Adrenal gland (tissue), 19 donors: ENCODE measurements around the gene COG6. TPM values are rescaled to one million over a fixed set of nuclear protein-coding genes. Genes with fewer than 3 reads are reported as not detected.
A peak's percentile ranks its signal among the peaks of the same experiment; 100 is the strongest.

ENCODE experiments used
- DNase-seq, 7 donors: peaks; one replicate each; pipeline ENCODE4 v3.0.0-alpha.2; 2019 to 2020
- H3K27ac ChIP-seq, 5 donors: fragments of 200-600 bp; sonication (generic) in 4 of 5; 1 replicate in 3 of 5; 2 replicates in 2 of 5; pipeline versions ENCODE4 v1.5.1 to v1.8.0; 2016 to 2020; ENCODE audit warnings: mild to moderate bottlenecking in 1 of 5
- H3K27me3 ChIP-seq: fragments of 200-600 bp; 2 replicates; pipeline ENCODE4 v1.8.0; 2021
- H3K36me3 ChIP-seq, 2 donors: fragments of 200-600 bp; replicated peaks in 1 of 2; 1 replicate in 1 of 2; 2 replicates in 1 of 2; pipeline versions ENCODE4 v1.5.1 to v1.8.0; 2018 to 2022
- H3K4me1 ChIP-seq, 2 donors: fragments of 200-600 bp; replicated peaks in 1 of 2; 1 replicate in 1 of 2; 2 replicates in 1 of 2; pipeline versions ENCODE4 v1.5.1 to v1.8.0; 2018 to 2021
- H3K4me3 ChIP-seq, 4 donors: fragments of 200-600 bp; sonication (generic) in 3 of 4; one replicate each; pipeline ENCODE4 v1.5.1; 2016 to 2018
- H3K9me3 ChIP-seq, 3 donors: fragments of 200-600 bp; sonication (generic) in 1 of 3; replicated peaks in 1 of 3; 1 replicate in 2 of 3; 2 replicates in 1 of 3; pipeline versions ENCODE4 v1.5.1 to v1.8.0; 2016 to 2021
- CTCF ChIP-seq, 6 experiments: fragments of 450-650 bp in 4 of 6; fragments of 200-600 bp in 2 of 6; sonication (generic) in 1 of 6; IDR thresholded peaks; 1 replicate in 5 of 6; 2 replicates in 1 of 6; pipeline versions ENCODE4 v1.5.1 to v1.8.0; 2016 to 2021; ENCODE audit warnings: antibody characterized with exemption in 6 of 6, mild to moderate bottlenecking in 2 of 6, moderate library complexity in 1 of 6
- POLR2A ChIP-seq, 2 donors: fragments of 450-650 bp; IDR thresholded peaks; one replicate each; pipeline ENCODE4 v1.6.1; 2017; ENCODE audit warnings: antibody characterized with exemption in 2 of 2, mild to moderate bottlenecking in 2 of 2, moderate library complexity in 1 of 2
- WGBS, 4 donors: extraction: QIAGEN DNeasy Blood & Tissue Kit in 2 of 4; methylation state at CpG; one replicate each; pipeline versions ENCODE4 v1.1.5 to v1.1.7; 2013 to 2017; 5-methylcytosine and 5-hydroxymethylcytosine counted together
- intact Hi-C, 2 donors: fragments of 100-400 bp; cut with DNase I; formaldehyde crosslinking; loops; one replicate each; pipeline versions ENCODE4 v1.14.1 to v1.15.0; 2022 to 2023
- long read RNA-seq, 10 donors: library from polyadenylated mRNA in 3 of 10; unstranded in 2 of 10; stranded (forward) in 1 of 10; transcript quantifications; one replicate each; pipeline ENCODE4 v2.0.0 and lab custom pipeline, GENCODE V29; 2021 to 2026
- polyA plus RNA-seq, 3 donors: library from polyadenylated mRNA; stranded (reverse); fragments of 200-250 nt in 2 of 3; fragments of 350-450 nt in 1 of 3; fragmentation: Illumina TruSeq in 1 of 3; extraction: RNeasy Lipid Tissue Mini Kit (QIAGEN cat#74804) in 1 of 3; gene quantifications; one replicate each; pipeline ENCODE4 v1.2.3, GENCODE V29; 2013 to 2014
- total RNA-seq, 9 donors: library from RNA; depleted of rRNA in 4 of 9; stranded (reverse); fragments of >200 nt in 4 of 9; fragments of 120-200 nt in 1 of 9; fragmentation: NEBNext Ultra II Directional in 1 of 9; extraction: Animal tissue kit (Norgen Biotek cat#: 25700) in 1 of 9; gene quantifications; one replicate each; pipeline versions ENCODE4 v1.1.0 to v1.2.4, GENCODE V29; 2013 to 2023
- donor health status: healthy with polysubstance abuse.
- donor health status: Bipolar disorder and iron deficiency.
- donor health status: DM: yes; HTN: yes; CAD: no.
- donor health status: DM: no; HTN: no; CAD: no.
- donor health status: DM: no; HTN: no; CAD: no.
- donor health status: DM: yes; HTN: yes; CAD: no.

COG6 gene
- total RNA-seq, result 10 to 100 TPM; 13.8 to 53.5 (median 36.3) TPM
- 10 to 100 TPM in 1 of 3 donors, 1 to 10 TPM in 2; 7.2 to 23.7 (median 8.1) TPM for polyA plus RNA-seq
- long read RNA-seq, donor 1, transcript COG6-204 (19 exons, 3,563 nt), result major isoform, 6 of 6 reads
- long read RNA-seq, donor 1, partial matches to known transcripts, result 0 of 6 reads
- long read RNA-seq, donor 1, other reads (novel, unspliced or antisense), result 0 of 6 reads
- long read RNA-seq, donor 2, partial matches to known transcripts, result 0 of 1 reads
- long read RNA-seq, donor 2, other reads (novel, unspliced or antisense), result 0 of 1 reads
- long read RNA-seq, donor 3, transcript COG6-204 (19 exons, 3,563 nt), result major isoform, 10 of 19 reads
- long read RNA-seq, donor 3, partial matches to known transcripts, result 9 of 19 reads
- long read RNA-seq, donor 3, other reads (novel, unspliced or antisense), result 0 of 19 reads
- long read RNA-seq, donor 4, partial matches to known transcripts, result 1 of 4 reads
- long read RNA-seq, donor 4, other reads (novel, unspliced or antisense), result 0 of 4 reads
- long read RNA-seq, donor 5, transcript COG6-204 (19 exons, 3,563 nt), result major isoform, 34 of 44 reads
- long read RNA-seq, donor 5, partial matches to known transcripts, result 3 of 44 reads
- long read RNA-seq, donor 5, other reads (novel, unspliced or antisense), result 7 of 44 reads
- long read RNA-seq, donor 6, partial matches to known transcripts, result 1 of 3 reads
- long read RNA-seq, donor 6, other reads (novel, unspliced or antisense), result 0 of 3 reads
- long read RNA-seq, donor 7, partial matches to known transcripts, result 0 of 1 reads
- long read RNA-seq, donor 7, other reads (novel, unspliced or antisense), result 0 of 1 reads
- long read RNA-seq, donor 8, transcript COG6-204 (19 exons, 3,563 nt), result major isoform, 5 of 5 reads
- long read RNA-seq, donor 8, partial matches to known transcripts, result 0 of 5 reads
- long read RNA-seq, donor 8, other reads (novel, unspliced or antisense), result 0 of 5 reads
- long read RNA-seq, donor 9, transcript COG6-204 (19 exons, 3,563 nt), result major isoform, 8 of 9 reads
- long read RNA-seq, donor 9, partial matches to known transcripts, result 0 of 9 reads
- long read RNA-seq, donor 9, other reads (novel, unspliced or antisense), result 0 of 9 reads
- long read RNA-seq, donor 10, result 0 reads

- Histone ChIP-seq H3K4me1 (peaks cover 7 to 12% of the 10 kb centered on the region in 2 donors), H3K9me3 (no peaks in the 10 kb centered on the region), H3K27me3 (no peaks in the 10 kb centered on the region), H3K4me3 (peak within 1 kb of the TSS; percentile 82 to 97 (median 94)), H3K36me3 (no peaks in the 10 kb centered on the region), H3K27ac (peak within 1 kb of the TSS in 3 of 5 donors; percentile 56 to 82 (median 67))
- WGBS, 4 donors, result 0 to 1% (median 0%) methylated on average over 11 to 59 of the region's 59 CpGs
- peak; percentile 82 to 94 (median 89) for DNase-seq
- intact Hi-C loops, result no loop called here
- TF ChIP-seq CTCF (IDR thresholded peaks at IDR 0.05) (peak in 1 of 6 experiments; percentile 11), POLR2A (IDR thresholded peaks at IDR 0.05) (peak; percentile 21 to 66)
These were observed at the start of gene COG6 for GRCh38 chr13:39655569-39656324. TSS of gene COG6 (plus strand) at chr13:39655662. CDS start at chr13:39655727, 65 bp downstream.

- intact Hi-C loops, result loop anchor here (10.0 kb wide), 2 partner anchors 191 to 331 kb away; no protein-coding TSS in a partner anchor
- no peaks in the 10 kb centered on the region for H3K9me3 ChIP-seq
- no peaks in the 10 kb centered on the region for H3K36me3 ChIP-seq
- H3K27me3 ChIP-seq, result no peaks in the 10 kb centered on the region
- 86 to 96% (median 89%) methylated on average over 3 of the region's 3 CpGs for WGBS, 4 donors
- TF ChIP-seq CTCF (IDR thresholded peaks at IDR 0.05), result no peak
- no peak for TF ChIP-seq POLR2A (IDR thresholded peaks at IDR 0.05)
- H3K27ac ChIP-seq, result no peak overlapping the region
- no peaks in the 10 kb centered on the region for H3K4me1 ChIP-seq
- H3K4me3 ChIP-seq, result no peak overlapping the region
- DNase-seq, result no peak
These were observed 49.7 kb upstream of the COG6 start for GRCh38 chr13:39605677-39606320.

- H3K27me3 ChIP-seq, result no peaks in the 10 kb centered on the region
- 76 to 95% (median 93%) methylated on average over 3 to 4 of the region's 4 CpGs for WGBS, 4 donors
- H3K36me3 ChIP-seq, result no peaks in the 10 kb centered on the region
- H3K4me1 ChIP-seq, result no peaks in the 10 kb centered on the region
- no peak overlapping the region for H3K4me3 ChIP-seq
- intact Hi-C loops, result loop anchor here (10.0 kb wide), 2 partner anchors 193 to 333 kb away; no protein-coding TSS in a partner anchor
- TF ChIP-seq POLR2A (IDR thresholded peaks at IDR 0.05) (no peak), CTCF (IDR thresholded peaks at IDR 0.05) (no peak)
- H3K9me3 ChIP-seq, result no peaks in the 10 kb centered on the region
- H3K27ac ChIP-seq, result no peak overlapping the region
- no peak for DNase-seq
These were observed 47.6 kb upstream of the COG6 start for GRCh38 chr13:39607876-39608275.
